Measurements from ENCODE around the gene LRFN3. TPM values are rescaled to one million over a fixed set of nuclear protein-coding genes. Genes with fewer than 3 reads are reported as not detected.
A peak's percentile ranks its signal among the peaks of the same experiment; 100 is the strongest.

Gene LRFN3
- total and polyA plus RNA-seq, 5 experiments from 2014 or later = 0.62 to 11.4 (median 1.4) TPM

GRCh38 chr19:35931161-35931873 is 4.9 kb upstream of the LRFN3 start:
- peaks cover 0 to 4% (median 0%) of the 10 kb centered on the region in 9 donors for H3K9me3 Mint-ChIP-seq
- peak overlapping the region; percentile 72 to 95 (median 91) for H3K27ac Mint-ChIP-seq
- POLR2A ChIA-PET = interaction anchor here (0.6 to 6.0 kb wide), 14 partner anchors 17 to 206 kb away, joined by 3 to 58 read pairs (median 6); partner anchors contain the start of genes NFKBID, PSENEN and U2AF1L4
- peaks cover 20 to 57% (median 45%) of the 10 kb centered on the region in 4 donors for H3K4me1 Mint-ChIP-seq
- DNase-seq = peak; percentile 95 to 100 (median 100)
- peak; percentile 96 to 97 for ATAC-seq
- H3K4me3 Mint-ChIP-seq = peak overlapping the region; percentile 69 to 85 (median 82)
- H3K27me3 Mint-ChIP-seq = peaks cover 0 to 4% (median 0%) of the 10 kb centered on the region in 5 donors
- peaks cover 0 to 2% (median 0%) of the 10 kb centered on the region in 3 donors for H3K36me3 Mint-ChIP-seq

DNA sequence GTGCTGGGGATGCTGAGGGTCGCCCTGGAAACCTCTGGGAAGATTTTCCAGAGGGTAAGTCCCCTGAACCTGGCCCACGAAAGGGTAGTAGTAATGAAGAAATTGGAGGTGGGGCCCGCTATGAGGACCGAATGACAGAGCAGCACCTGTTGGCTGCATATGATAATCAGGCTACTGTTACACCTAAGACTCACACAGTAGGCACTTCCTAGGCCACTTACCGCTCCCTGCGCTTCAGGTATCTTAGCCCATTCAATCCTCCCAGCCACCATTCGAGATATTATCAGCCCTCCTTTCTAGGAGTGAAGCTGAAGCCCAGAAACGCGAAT is 4.3 kb upstream of the LRFN3 start:
- Mint-ChIP-seq H3K9me3 (peaks cover 0 to 4% (median 0%) of the 10 kb centered on the region in 9 donors), H3K4me1 (peaks cover 17 to 55% (median 42%) of the 10 kb centered on the region in 4 donors), H3K27me3 (peaks cover 0 to 4% (median 0%) of the 10 kb centered on the region in 5 donors), H3K4me3 (peak overlapping the region in 7 of 10 donors; percentile 47 to 85 (median 82)), H3K36me3 (peaks cover 0 to 2% (median 0%) of the 10 kb centered on the region in 3 donors), H3K27ac (peak overlapping the region in 7 of 10 donors; percentile 32 to 95 (median 90))
- ATAC-seq (peak; percentile 1 to 4), DNase-seq (no peak)
- POLR2A ChIA-PET = interaction anchor here (0.6 to 6.0 kb wide), 12 partner anchors 19 to 206 kb away, joined by 3 to 58 read pairs (median 6); partner anchors contain the start of genes NFKBID, PSENEN and U2AF1L4

GRCh38 chr19:35932291-35932936 is 3.8 kb upstream of the LRFN3 start:
- Mint-ChIP-seq H3K27ac (peak overlapping the region in 1 of 10 donors; percentile 82), H3K27me3 (peaks cover 0 to 4% (median 0%) of the 10 kb centered on the region in 5 donors), H3K9me3 (peaks cover 0 to 4% (median 0%) of the 10 kb centered on the region in 9 donors), H3K4me1 (peaks cover 15 to 56% (median 42%) of the 10 kb centered on the region in 4 donors), H3K36me3 (peaks cover 0 to 2% (median 0%) of the 10 kb centered on the region in 3 donors), H3K4me3 (no peak overlapping the region)
- no peak for ATAC-seq
- DNase-seq = no peak
- POLR2A ChIA-PET = interaction anchor here (0.6 to 6.0 kb wide), 4 partner anchors 20 to 50 kb away, joined by 5 to 58 read pairs (median 6); no protein-coding TSS in a partner anchor

DNA sequence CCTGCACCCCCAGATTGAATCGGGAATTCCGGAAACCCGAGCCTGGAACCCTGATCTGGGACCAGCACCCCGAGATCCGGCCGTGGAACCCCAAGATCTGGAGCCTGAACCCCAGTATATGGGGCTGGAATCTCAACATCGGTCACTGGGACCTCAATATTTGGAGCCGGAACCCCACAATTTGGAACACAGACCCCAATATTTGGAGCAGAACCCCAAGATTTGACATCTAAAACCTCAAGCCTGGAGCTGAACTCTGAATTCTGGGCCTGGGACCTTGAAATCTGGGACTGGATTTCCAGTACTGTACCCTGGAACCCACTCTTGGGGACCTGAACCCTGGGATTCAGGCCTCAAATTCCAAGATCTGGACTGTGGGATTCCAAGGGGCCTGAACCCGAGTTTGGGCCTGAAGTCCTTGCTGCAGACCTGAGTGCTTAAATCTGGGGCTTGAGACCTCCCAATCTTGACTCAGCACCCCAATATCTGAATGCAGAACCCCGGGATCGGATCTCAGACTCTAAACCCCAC is 629 bp downstream of the LRFN3 start:
- H3K27me3 Mint-ChIP-seq = peaks cover 0 to 4% (median 0%) of the 10 kb centered on the region in 5 donors
- peaks cover 0 to 28% (median 2%) of the 10 kb centered on the region in 3 donors for H3K36me3 Mint-ChIP-seq
- POLR2A ChIA-PET = interaction anchor here (0.6 to 2.8 kb wide), 3 partner anchors 14 to 52 kb away, joined by 3 to 12 read pairs (median 3); no protein-coding TSS in a partner anchor
- DNase-seq = no peak
- peaks cover 23 to 57% (median 39%) of the 10 kb centered on the region in 4 donors for H3K4me1 Mint-ChIP-seq
- no peak for ATAC-seq
- peak overlapping the region; percentile 73 to 96 (median 82) for H3K4me3 Mint-ChIP-seq
- H3K9me3 Mint-ChIP-seq = no peaks in the 10 kb centered on the region
- H3K27ac Mint-ChIP-seq = peak overlapping the region in 9 of 10 donors; percentile 56 to 91 (median 74)

DNA sequence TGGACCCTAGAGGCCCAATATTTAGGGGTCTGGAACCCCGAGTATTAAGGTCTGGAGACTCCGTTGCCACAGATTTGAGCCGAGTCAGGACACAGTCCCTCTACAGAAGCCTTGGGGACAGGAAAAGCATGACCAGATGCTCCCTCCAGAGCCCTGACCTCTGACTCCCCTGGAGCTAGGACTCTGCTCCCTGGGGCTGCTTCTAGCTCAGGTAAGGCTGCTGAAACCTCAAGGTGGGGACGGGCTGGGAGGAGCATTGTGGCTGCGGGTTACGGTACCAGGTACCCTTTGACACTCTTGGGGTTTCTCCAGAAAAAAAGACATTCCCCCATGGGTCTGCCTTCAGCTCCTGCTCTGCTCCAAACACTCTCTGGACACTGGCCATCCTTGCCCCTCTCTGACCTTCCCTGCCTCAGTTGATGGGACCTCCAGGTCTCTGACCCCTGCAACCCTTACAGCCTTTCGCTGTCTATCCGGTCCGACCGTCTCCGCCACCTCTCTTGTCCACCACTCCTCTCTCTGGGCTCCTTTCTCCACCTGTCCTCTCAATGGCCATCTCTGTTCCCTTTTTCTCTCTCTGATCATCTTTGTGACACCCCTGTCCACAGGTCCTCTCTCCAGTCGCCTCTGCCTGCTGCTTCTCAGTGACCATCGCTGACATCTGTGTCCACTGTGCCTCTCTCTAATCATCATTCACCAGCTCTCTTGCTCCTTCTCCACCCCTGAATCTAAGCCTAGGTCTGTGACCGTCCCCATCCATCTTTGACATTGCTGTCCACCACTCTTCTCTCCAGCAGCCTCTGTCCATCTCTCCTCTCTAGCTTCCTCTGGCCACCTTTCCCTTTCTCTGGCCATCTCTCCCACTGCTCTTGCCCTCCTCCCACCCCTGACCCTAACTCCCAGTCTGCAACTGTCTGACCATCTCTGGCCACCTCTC is 1.4 kb downstream of the LRFN3 start:
- Mint-ChIP-seq H3K36me3 (peaks cover 0 to 28% (median 2%) of the 10 kb centered on the region in 3 donors), H3K27ac (peak overlapping the region; percentile 33 to 92 (median 80)), H3K4me3 (peak overlapping the region; percentile 73 to 96 (median 82)), H3K27me3 (peaks cover 0 to 4% (median 0%) of the 10 kb centered on the region in 5 donors), H3K4me1 (peaks cover 23 to 52% (median 35%) of the 10 kb centered on the region in 4 donors), H3K9me3 (no peaks in the 10 kb centered on the region)
- ATAC-seq (peak; percentile 44 to 71), DNase-seq (no peak)
- POLR2A ChIA-PET = interaction anchor here (0.6 to 2.8 kb wide), 4 partner anchors 13 to 53 kb away, joined by 3 to 12 read pairs (median 3); no protein-coding TSS in a partner anchor

DNA sequence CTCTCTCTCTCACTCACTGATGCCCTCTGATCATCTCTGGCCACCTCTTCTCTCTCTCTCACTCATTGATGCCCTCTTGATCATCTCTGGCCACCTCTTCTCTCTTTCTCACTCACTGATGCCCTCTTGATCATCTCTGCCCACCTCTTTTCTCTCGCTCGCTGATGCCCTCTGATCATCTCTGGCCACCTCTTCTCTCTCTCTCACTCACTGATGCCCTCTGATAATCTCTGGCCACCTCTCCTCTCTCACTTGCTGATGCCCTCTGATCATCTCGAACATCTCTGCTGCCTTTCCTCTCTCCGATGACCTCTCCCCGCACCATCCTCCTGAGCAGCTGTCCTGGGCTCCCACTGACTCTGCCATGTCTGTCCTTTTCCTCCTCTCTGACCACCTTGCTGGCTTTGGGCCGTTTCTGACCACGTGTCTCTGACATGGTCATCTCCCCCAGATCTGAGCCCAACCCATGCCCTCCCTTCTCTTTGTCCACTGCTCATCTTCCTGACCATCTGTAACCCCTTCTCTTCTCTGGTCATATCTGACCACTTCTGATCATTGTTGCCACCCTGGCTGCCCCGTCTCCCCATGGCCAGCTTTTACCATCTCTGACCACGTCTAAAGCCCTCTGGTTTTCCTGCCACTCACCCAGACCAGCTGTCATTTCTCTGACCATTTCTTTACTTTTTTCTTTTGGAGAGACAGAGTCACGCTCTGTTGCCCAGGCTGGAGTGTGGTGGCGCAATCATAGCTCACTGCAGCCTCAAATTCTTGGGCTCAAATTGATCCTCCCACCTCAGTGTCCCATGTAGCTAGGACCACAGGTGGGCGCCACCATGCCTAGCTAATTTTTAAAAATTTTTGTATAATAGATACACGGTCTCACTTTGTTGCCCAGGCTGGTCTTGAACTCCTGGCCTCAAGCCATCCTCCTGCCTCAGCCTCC is 2.4 kb downstream of the LRFN3 start:
- no peak for ATAC-seq
- Mint-ChIP-seq H3K9me3 (no peaks in the 10 kb centered on the region), H3K36me3 (peaks cover 0 to 32% (median 2%) of the 10 kb centered on the region in 3 donors), H3K4me1 (peaks cover 26 to 52% (median 35%) of the 10 kb centered on the region in 4 donors), H3K27ac (peak overlapping the region in 9 of 10 donors; percentile 33 to 92 (median 75)), H3K4me3 (peak overlapping the region; percentile 73 to 96 (median 82)), H3K27me3 (peaks cover 0 to 4% (median 0%) of the 10 kb centered on the region in 5 donors)
- DNase-seq = no peak
- POLR2A ChIA-PET = interaction anchor here (0.8 to 2.8 kb wide), 3 partner anchors 15 to 206 kb away, joined by 3 to 12 read pairs (median 3); no protein-coding TSS in a partner anchor

DNA sequence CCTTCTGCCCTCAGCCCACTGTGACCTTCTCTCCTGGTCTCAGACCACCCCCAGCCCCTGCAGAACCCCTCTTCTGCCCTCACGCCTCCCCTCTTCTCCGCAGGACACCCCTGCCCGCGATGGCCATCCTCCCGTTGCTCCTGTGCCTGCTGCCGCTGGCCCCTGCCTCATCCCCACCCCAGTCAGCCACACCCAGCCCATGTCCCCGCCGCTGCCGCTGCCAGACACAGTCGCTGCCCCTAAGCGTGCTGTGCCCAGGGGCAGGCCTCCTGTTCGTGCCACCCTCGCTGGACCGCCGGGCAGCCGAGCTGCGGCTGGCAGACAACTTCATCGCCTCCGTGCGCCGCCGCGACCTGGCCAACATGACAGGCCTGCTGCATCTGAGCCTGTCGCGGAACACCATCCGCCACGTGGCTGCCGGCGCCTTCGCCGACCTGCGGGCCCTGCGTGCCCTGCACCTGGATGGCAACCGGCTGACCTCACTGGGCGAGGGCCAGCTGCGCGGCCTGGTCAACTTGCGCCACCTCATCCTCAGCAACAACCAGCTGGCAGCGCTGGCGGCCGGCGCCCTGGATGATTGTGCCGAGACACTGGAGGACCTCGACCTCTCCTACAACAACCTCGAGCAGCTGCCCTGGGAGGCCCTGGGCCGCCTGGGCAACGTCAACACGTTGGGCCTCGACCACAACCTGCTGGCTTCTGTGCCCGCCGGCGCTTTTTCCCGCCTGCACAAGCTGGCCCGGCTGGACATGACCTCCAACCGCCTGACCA is 3.3 kb downstream of the LRFN3 start:
- no peak for ATAC-seq

DNA sequence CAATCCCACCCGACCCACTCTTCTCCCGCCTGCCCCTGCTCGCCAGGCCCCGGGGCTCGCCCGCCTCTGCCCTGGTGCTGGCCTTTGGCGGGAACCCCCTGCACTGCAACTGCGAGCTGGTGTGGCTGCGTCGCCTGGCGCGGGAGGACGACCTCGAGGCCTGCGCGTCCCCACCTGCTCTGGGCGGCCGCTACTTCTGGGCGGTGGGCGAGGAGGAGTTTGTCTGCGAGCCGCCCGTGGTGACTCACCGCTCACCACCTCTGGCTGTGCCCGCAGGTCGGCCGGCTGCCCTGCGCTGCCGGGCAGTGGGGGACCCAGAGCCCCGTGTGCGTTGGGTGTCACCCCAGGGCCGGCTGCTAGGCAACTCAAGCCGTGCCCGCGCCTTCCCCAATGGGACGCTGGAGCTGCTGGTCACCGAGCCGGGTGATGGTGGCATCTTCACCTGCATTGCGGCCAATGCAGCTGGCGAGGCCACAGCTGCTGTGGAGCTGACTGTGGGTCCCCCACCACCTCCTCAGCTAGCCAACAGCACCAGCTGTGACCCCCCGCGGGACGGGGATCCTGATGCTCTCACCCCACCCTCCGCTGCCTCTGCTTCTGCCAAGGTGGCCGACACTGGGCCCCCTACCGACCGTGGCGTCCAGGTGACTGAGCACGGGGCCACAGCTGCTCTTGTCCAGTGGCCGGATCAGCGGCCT is 4.1 kb downstream of the LRFN3 start:
- H3K4me1 Mint-ChIP-seq = peaks cover 30 to 48% (median 38%) of the 10 kb centered on the region in 4 donors
- peaks cover 0 to 4% (median 0%) of the 10 kb centered on the region in 5 donors for H3K27me3 Mint-ChIP-seq
- ATAC-seq (no peak), DNase-seq (peak in 1 of 10 donors; percentile 64)
- H3K27ac Mint-ChIP-seq = peak overlapping the region in 2 of 10 donors; percentile 47 to 50
- H3K9me3 Mint-ChIP-seq = no peaks in the 10 kb centered on the region
- POLR2A ChIA-PET = interaction anchor here (0.5 to 1.6 kb wide), 3 partner anchors 13 to 205 kb away, joined by 3 to 6 read pairs (median 3); no protein-coding TSS in a partner anchor
- peaks cover 0 to 36% (median 2%) of the 10 kb centered on the region in 3 donors for H3K36me3 Mint-ChIP-seq
- no peak overlapping the region for H3K4me3 Mint-ChIP-seq

More for the DNA sequence above, 3.3 kb downstream of the LRFN3 start:
- Mint-ChIP-seq H3K4me1 (peaks cover 30 to 52% (median 38%) of the 10 kb centered on the region in 4 donors), H3K9me3 (no peaks in the 10 kb centered on the region), H3K27ac (peak overlapping the region in 4 of 10 donors; percentile 14 to 81 (median 56)), H3K27me3 (peaks cover 0 to 4% (median 0%) of the 10 kb centered on the region in 5 donors), H3K4me3 (peak overlapping the region in 5 of 10 donors; percentile 6 to 81 (median 15)), H3K36me3 (peaks cover 0 to 36% (median 2%) of the 10 kb centered on the region in 3 donors)
- DNase-seq = no peak
- POLR2A ChIA-PET = interaction anchor here (1.6 to 2.8 kb wide), 2 partner anchors 14 to 205 kb away, joined by 3 to 12 read pairs; no protein-coding TSS in a partner anchor

DNA sequence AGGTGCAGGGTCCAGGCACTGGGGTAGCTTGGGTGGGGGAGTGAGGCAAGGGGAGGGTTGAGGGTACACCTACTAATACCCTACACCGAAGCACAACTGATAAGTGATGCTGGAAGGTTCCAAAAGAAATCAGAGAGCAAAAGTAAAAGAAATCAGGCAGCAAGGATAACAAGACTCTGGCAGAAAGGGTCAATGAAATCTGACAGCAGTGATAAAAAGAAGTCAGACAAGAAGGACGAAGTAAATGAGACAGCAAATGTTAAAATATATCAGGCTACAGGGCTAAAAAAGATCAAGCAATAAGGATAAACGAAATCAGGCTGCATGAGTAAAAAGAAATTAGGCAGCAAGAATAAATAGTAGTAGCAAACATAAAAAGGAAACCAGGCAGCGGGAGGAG is 4.7 kb downstream of the LRFN3 start:
- POLR2A ChIA-PET = interaction anchor here (0.6 kb wide), 1 partner anchor 13 kb away, joined by 3 read pairs; no protein-coding TSS in a partner anchor
- ATAC-seq = no peak
- H3K27ac Mint-ChIP-seq = peak overlapping the region in 5 of 10 donors; percentile 25 to 80 (median 50)
- no peaks in the 10 kb centered on the region for H3K9me3 Mint-ChIP-seq
- H3K27me3 Mint-ChIP-seq = peaks cover 0 to 3% (median 0%) of the 10 kb centered on the region in 5 donors
- no peak for DNase-seq
- H3K4me3 Mint-ChIP-seq = peak overlapping the region in 1 of 10 donors; percentile 0
- H3K4me1 Mint-ChIP-seq = peaks cover 31 to 42% (median 36%) of the 10 kb centered on the region in 4 donors
- H3K36me3 Mint-ChIP-seq = peaks cover 0 to 36% (median 2%) of the 10 kb centered on the region in 3 donors

Data from naive thymus-derived CD8-positive, alpha-beta T cell (primary cell).